SH-SY5Y (cell line): Measurements from ENCODE around the gene NNAT.

Experiments used
- GATA2 ChIP-seq: IDR thresholded peaks from 2 replicates; pipeline ENCODE4 v1.6.1; 2011; ENCODE audit warnings: mild to moderate bottlenecking, low read depth, low read length
- GATA3 ChIP-seq: IDR thresholded peaks from 2 replicates; pipeline ENCODE4 v1.6.1; 2011; ENCODE audit warnings: low read depth, mild to moderate bottlenecking, low read length, moderate library complexity

DNA sequence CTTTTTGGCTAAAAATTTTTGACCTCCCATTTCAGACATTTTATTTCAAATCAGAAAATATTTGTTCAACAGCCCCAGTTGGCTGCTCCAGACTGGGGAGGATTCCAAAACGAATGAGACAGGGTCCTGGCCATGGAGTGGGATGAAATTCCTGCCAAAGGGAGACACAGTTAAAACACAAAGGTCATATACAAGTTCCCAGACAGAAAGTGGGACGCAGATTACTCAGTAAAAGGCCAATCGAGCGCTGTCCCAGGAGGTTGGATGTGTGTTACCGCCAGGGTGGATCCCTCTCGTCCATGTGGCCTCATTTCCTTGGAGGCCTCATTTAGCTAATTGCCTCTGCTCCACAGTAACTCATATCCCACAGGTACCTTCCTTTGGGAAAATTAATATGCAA, 41.8 kb upstream of the NNAT start:
- TF ChIP-seq GATA2 (no peak), GATA3 (no peak)
